Gastroesophageal sphincter (tissue), 4 donors: ENCODE data around the gene EEFSEC. TPM values are rescaled to one million over a fixed set of nuclear protein-coding genes. Genes with fewer than 3 reads are reported as not detected.

ENCODE experiments used
- ATAC-seq: fragments of 150-250 bp; one replicate; pipeline ENCODE4 v1.9.1; 2016; ENCODE audit warnings: mild to moderate bottlenecking, moderate library complexity
- H3K27ac ChIP-seq, 4 donors: fragments of 200-600 bp; sonication (generic) in 3 of 4; 1 replicate in 3 of 4; 2 replicates in 1 of 4; pipeline ENCODE4 v1.5.1; 2016 to 2019
- H3K27me3 ChIP-seq: fragments of 200-600 bp; sonication (generic); one replicate; pipeline ENCODE4 v1.5.1; 2019
- H3K36me3 ChIP-seq, 2 donors: fragments of 200-600 bp; sonication (generic); one replicate each; pipeline ENCODE4 v1.5.1; 2019; ENCODE audit warnings: control low read depth in 1 of 2
- H3K4me1 ChIP-seq, 3 donors: fragments of 200-600 bp; sonication (generic); 1 replicate in 2 of 3; 2 replicates in 1 of 3; pipeline ENCODE4 v1.5.1; 2016 to 2019; ENCODE audit warnings: control low read depth in 2 of 3
- H3K4me3 ChIP-seq, 2 donors: fragments of 200-600 bp; sonication (generic); one replicate each; pipeline ENCODE4 v1.5.1; 2019; ENCODE audit warnings: mild to moderate bottlenecking in 1 of 2, moderate library complexity in 1 of 2
- H3K9me3 ChIP-seq, 3 donors: fragments of 200-600 bp; sonication (generic); one replicate each; pipeline ENCODE4 v1.5.1; 2017 to 2019; ENCODE audit warnings: control low read depth in 2 of 3
- EP300 ChIP-seq: sonication (generic); formaldehyde crosslinking; IDR thresholded peaks from one replicate; pipeline ENCODE4 v1.6.1; 2017; ENCODE audit warnings: antibody characterized with exemption, mild to moderate bottlenecking
- POLR2A ChIP-seq, 2 donors: fragments of 450-650 bp; IDR thresholded peaks; one replicate each; pipeline ENCODE4 v1.6.1; 2017; ENCODE audit warnings: antibody characterized with exemption in 2 of 2, mild to moderate bottlenecking in 2 of 2, moderate library complexity in 1 of 2
- POLR2AphosphoS5 ChIP-seq: sonication (generic); formaldehyde crosslinking; IDR thresholded peaks from one replicate; pipeline ENCODE4 v1.6.1; 2017; ENCODE audit warnings: antibody characterized with exemption
- WGBS, 2 donors: methylation state at CpG; one replicate each; pipeline ENCODE4 v1.1.5; 2018; ENCODE audit warnings: low coverage in 1 of 2; 5-methylcytosine and 5-hydroxymethylcytosine counted together
- total RNA-seq, 4 donors: library from RNA; depleted of rRNA; stranded (reverse); fragments of >200 nt; gene quantifications; one replicate each; pipeline ENCODE4 v1.1.0, GENCODE V29; 2016
- TF ChIP-seq, protein P1 (sequence below), 4 experiments: fragments of 200-600 bp in 2 of 4; fragments of 450-650 bp in 2 of 4; sonication (generic) in 1 of 4; IDR thresholded peaks; one replicate each; pipeline ENCODE4 v1.5.1; 2017 to 2019; ENCODE audit warnings: antibody characterized with exemption in 4 of 4, mild to moderate bottlenecking in 2 of 4, moderate library complexity in 2 of 4

Gene EEFSEC
- total RNA-seq, 4 donors from 2014 or later, result 5.8 to 16.5 (median 11.4) TPM

DNA sequence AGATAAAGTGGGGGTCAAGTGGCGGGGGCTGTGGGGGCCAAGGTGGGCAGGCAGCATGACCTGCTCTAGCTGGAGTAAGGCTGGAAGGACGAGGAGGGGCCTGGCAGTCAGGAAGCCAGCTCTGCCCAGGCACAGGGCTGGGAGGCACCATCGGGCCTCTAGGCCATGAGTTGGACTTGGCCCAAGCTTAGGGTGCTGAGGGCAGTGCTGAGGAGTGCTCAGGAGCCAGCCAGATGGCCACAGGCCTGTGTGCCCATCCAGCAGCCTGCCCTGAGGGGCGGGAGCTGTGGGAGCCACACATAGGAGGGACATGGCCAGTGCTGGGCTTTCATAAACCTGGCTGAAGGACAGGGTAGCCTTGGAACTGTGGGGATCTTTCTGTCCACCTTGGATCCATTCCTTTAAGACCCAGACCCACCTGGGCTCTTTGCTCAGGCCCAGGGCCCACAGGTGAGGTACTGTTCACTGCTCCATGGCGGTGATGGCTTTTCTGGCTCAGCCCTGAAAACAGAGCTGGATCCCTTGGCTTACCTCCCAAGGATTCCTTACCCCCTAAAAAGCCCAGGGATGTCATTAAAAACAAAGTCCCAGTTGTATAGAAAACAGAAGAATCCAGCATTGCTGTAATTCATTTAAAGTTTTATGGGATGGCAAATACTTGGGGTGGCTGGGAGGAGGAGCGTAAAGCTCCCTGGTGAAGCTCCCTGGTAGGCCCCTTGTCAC lies 176.4 kb downstream of the EEFSEC start:
- H3K27ac ChIP-seq, result no peak overlapping the region
- WGBS, 2 donors, result 100% methylated on average over 1 to 2 of the region's 6 CpGs
- no peaks in the 10 kb centered on the region for H3K4me1 ChIP-seq
- no peaks in the 10 kb centered on the region for H3K27me3 ChIP-seq
- no peak overlapping the region for H3K4me3 ChIP-seq
- H3K9me3 ChIP-seq, result no peaks in the 10 kb centered on the region
- H3K36me3 ChIP-seq, result no peaks in the 10 kb centered on the region
- TF ChIP-seq POLR2A (IDR thresholded peaks at IDR 0.05) (no peak), EP300 (no peak), POLR2AphosphoS5 (no peak)
- TF ChIP-seq, protein P1, sequence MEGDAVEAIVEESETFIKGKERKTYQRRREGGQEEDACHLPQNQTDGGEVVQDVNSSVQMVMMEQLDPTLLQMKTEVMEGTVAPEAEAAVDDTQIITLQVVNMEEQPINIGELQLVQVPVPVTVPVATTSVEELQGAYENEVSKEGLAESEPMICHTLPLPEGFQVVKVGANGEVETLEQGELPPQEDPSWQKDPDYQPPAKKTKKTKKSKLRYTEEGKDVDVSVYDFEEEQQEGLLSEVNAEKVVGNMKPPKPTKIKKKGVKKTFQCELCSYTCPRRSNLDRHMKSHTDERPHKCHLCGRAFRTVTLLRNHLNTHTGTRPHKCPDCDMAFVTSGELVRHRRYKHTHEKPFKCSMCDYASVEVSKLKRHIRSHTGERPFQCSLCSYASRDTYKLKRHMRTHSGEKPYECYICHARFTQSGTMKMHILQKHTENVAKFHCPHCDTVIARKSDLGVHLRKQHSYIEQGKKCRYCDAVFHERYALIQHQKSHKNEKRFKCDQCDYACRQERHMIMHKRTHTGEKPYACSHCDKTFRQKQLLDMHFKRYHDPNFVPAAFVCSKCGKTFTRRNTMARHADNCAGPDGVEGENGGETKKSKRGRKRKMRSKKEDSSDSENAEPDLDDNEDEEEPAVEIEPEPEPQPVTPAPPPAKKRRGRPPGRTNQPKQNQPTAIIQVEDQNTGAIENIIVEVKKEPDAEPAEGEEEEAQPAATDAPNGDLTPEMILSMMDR (IDR thresholded peaks at IDR 0.05), result no peak
- ATAC-seq, result no peak

DNA sequence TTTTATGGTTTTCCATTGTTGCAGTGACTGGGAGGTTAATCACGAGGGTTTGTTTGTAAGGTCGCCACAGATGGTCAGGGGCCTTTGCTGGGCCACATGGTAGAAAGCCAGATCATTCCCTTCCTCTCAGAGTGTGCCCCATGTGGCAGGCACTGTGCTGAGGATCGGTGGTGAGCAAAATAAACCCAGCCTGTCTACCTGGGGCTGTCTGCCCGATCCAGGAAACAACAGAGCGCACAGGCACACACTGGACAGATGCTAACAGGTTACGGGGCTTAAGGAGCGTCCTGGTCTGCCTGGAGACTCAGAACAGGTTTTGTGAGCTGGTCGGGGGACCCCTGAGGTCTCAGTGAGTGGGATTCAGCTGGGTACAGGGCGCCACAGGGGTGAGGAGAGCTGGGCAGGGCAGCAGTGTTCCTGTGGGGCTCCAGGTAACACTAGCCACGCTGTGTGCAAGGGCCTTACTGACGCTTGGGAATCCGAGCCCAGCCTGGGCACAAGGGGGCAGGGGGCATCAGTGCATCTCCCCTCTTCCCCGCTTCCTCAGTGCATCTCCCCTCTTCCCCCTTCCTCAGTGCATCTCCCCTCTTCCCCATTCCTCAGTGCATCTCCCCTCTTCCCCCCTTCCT lies 177.0 kb downstream of the EEFSEC start:
- no peak overlapping the region for H3K4me3 ChIP-seq
- no peaks in the 10 kb centered on the region for H3K27me3 ChIP-seq
- no peak for ATAC-seq
- no peaks in the 10 kb centered on the region for H3K9me3 ChIP-seq
- TF ChIP-seq POLR2A (IDR thresholded peaks at IDR 0.05) (no peak), POLR2AphosphoS5 (no peak), EP300 (no peak)
- TF ChIP-seq, protein P1 (IDR thresholded peaks at IDR 0.05), result no peak
- 75 to 90% methylated on average over 4 to 6 of the region's 13 CpGs for WGBS, 2 donors
- H3K4me1 ChIP-seq, result no peaks in the 10 kb centered on the region
- no peaks in the 10 kb centered on the region for H3K36me3 ChIP-seq
- no peak overlapping the region for H3K27ac ChIP-seq

DNA sequence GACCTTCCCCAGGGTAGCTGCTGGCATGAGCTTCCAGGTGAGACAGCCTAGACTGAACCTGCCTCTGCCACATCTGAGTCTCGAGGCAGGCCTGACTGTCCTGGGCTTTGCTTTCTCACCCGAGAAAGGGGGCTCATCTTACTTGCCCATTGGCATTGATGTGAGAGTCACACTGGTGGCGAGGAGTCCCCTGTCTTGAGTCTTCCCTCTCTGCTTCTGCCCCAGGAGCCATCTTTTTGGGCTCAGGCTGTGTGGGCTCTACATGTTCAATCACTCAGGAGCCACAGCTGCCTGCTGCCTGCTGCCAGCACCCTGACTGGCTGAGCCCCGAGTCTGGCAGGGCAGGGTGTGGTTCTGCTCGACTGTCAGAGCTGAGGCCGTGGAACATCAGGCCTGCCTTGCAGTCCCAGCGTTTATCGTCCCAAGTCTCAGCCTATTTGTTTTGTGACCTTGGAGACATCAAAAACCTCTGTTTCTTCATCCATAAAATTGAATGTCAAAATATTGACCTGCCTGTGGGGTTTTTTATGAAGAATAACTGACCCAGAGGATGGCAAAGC lies 180.9 kb downstream of the EEFSEC start:
- TF ChIP-seq, protein P1 (IDR thresholded peaks at IDR 0.05), result no peak
- TF ChIP-seq EP300, result no peak
- no peak for TF ChIP-seq POLR2A (IDR thresholded peaks at IDR 0.05)
- TF ChIP-seq POLR2AphosphoS5, result no peak
- WGBS, 2 donors, result 78% methylated on average over 6 of the region's 8 CpGs; no CpG with 5 or more reads in 1 of the 2 donors
- ATAC-seq, result no peak
- H3K27me3 ChIP-seq, result no peaks in the 10 kb centered on the region
- no peak overlapping the region for H3K4me3 ChIP-seq
- peaks cover 0 to 18% of the 10 kb centered on the region in 2 donors for H3K36me3 ChIP-seq
- H3K4me1 ChIP-seq, result no peaks in the 10 kb centered on the region
- H3K27ac ChIP-seq, result no peak overlapping the region
- H3K9me3 ChIP-seq, result no peaks in the 10 kb centered on the region

DNA sequence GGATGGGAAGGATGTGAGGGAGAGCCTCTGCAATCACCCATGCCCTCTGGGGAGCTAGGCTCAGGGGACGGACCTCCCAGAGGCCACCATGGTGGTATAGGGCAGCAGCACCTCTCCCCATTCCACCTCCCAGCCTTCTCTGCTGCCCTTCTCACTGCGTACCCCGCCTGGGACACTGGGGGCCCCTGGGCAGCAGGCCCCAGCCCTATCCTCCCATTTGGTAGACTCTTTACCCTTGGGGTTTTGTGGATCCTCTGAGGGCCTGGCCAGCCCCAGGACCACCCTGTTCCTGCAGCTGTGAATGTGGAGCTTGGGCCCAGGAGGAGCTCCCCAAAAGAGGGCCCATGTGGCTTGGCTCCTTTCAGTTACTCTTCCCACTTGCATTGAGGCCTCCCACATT lies 181.5 kb downstream of the EEFSEC start:
- Histone ChIP-seq H3K4me1 (no peaks in the 10 kb centered on the region), H3K27ac (no peak overlapping the region), H3K4me3 (no peak overlapping the region), H3K27me3 (no peaks in the 10 kb centered on the region), H3K36me3 (peaks cover 0 to 18% of the 10 kb centered on the region in 2 donors), H3K9me3 (no peaks in the 10 kb centered on the region)
- WGBS, 2 donors, result 100% methylated on average over 3 of the region's 3 CpGs; no CpG with 5 or more reads in 1 of the 2 donors
- TF ChIP-seq, protein P1 (IDR thresholded peaks at IDR 0.05), result no peak
- no peak for TF ChIP-seq POLR2A (IDR thresholded peaks at IDR 0.05)
- no peak for TF ChIP-seq EP300
- TF ChIP-seq POLR2AphosphoS5, result no peak
- ATAC-seq, result no peak
